GM21737 (cell line): ENCODE measurements around the gene NDUFA12.

Experiments used
- ATAC-seq: cut with Tn5 transposase; IDR thresholded peaks from one replicate; pipeline ENCODE4 v1.9.1; 2021; ENCODE audit warnings: mild to moderate bottlenecking, moderate library complexity; ENCODE audit not compliant: unreplicated experiment

Gene NDUFA12

GRCh38 chr12:94942663-94943062, 60.8 kb downstream of the NDUFA12 start:
- no peak for ATAC-seq

DNA sequence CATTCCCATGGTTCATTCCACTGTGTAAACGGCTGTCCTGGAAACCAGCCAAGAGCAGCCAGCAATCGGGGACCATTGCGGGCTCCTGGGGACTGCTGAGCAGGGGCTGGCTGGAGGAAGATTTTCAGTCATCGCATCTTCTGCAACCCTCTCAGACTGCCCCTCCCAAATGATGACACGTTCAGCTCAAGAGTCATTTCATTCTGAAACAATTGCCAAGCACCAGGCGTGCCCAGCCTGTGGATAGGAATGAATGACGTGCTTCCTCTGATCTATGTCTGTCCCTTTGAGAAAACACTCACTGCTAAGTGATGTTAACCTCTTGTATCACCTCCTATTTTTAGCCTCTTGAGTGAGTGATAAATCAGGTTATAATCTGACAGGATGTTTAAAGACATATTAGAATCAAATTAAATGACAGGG, 62.0 kb downstream of the NDUFA12 start:
- no peak for ATAC-seq

DNA sequence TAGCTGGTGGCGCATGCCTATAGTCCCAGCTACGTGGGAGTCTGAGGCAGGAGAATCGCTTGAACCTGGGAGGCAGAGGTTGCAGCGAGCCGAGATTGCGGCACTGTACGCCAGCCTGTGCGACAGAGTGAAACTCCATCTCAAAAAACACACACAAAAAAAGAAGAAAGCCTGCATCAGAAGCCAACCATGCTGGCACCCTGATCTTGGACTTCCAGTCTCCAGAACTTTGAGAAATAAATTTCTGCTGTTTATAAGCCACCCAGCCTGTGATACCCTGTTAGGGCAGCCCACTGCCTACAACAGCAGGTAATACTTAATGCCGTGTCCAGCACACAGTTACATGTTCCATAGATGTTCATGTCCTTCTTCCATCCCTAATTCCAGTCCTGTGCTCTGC, 62.7 kb downstream of the NDUFA12 start:
- no peak for ATAC-seq

- no peak for ATAC-seq
Observed at GRCh38 chr12:94938583-94938982, 64.9 kb downstream of the NDUFA12 start.

DNA sequence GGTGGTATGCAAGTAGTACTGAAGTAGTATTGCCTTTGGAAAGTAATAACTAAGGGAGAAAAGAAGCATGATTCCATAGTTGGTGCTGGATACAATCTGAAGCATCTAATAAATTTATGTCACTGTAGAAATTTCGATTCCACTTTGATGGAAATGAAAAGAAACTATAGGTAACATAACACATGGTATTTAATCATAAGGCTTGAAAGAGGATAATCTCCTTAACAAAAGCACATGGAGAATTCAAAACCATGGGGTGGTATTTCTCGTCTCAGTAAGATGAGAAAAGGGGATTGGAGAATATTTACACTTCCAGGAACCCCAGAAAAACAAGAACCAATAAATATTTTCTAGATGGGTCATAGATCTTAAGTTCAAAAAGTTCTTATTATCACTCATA, 72.7 kb downstream of the NDUFA12 start:
- no peak for ATAC-seq

GRCh38 chr12:94930216-94930654, 73.3 kb downstream of the NDUFA12 start:
- no peak for ATAC-seq

- no peak for ATAC-seq
Observed at GRCh38 chr12:94929780-94930179, 73.7 kb downstream of the NDUFA12 start.

DNA sequence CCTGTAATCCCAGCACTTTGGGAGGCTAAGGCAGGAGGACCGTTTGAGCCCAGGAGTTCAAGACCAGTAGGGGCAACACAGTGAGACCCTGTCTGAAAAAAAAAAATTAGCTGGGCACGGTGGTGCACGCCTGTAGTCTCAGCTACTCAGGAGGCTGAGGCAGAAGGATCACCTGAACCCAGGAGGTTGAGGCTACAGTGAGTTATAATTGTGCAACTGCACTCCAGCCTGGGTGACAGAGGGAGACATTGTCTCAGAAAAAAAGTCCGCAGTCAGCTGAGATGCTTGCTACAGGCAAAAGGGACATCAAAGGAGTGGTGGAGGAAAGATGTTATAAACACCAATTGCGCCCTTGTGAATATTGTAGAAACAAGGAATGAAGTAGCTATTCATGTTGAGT, 77.8 kb downstream of the NDUFA12 start:
- no peak for ATAC-seq

DNA sequence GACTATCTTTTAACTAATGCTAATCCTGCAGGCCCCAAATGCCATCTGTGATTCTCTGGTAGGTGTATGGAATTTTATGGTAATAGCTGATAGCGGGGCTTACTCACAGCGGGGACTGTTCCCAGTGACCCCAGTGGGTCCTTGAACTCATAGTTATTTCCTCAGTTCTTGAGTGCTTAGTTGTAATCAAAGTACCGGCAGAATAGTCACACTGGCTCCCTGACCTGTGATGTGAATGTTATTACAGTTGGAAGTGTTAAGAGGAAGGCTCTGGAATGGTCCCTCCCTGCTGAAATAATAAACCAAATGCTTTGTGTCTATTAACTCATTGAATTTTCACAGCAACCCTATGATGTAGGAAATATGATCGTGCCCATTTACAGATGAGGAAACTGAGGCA, 78.3 kb downstream of the NDUFA12 start:
- ATAC-seq = no peak

- no peak for ATAC-seq
Observed at GRCh38 chr12:94922561-94922960, 80.9 kb downstream of the NDUFA12 start.
